Neuronal stem cell (in vitro differentiated cells): ENCODE results near the gene SH3D19.

ENCODE experiments used
- DNase-seq: peaks from one replicate; pipeline ENCODE4 v3.0.0-alpha.2; 2013; ENCODE audit warnings: low spot score
- H2AFZ ChIP-seq: one replicate; pipeline ENCODE4 v1.6.1; 2013; ENCODE audit warnings: mild to moderate bottlenecking, low read length, inconsistent platforms
- H2AK5ac ChIP-seq: 2 replicates; pipeline ENCODE4 v1.6.1; 2013; ENCODE audit warnings: low read depth, mild to moderate bottlenecking, inconsistent platforms, low read length, moderate library complexity, mixed read lengths
- H2BK120ac ChIP-seq: 2 replicates; pipeline ENCODE4 v1.6.1; 2013; ENCODE audit warnings: low read depth, mild to moderate bottlenecking, inconsistent platforms, low read length, moderate library complexity, mixed read lengths
- H2BK12ac ChIP-seq: one replicate; pipeline ENCODE4 v1.6.1; 2013; ENCODE audit warnings: low read length, inconsistent platforms
- H2BK15ac ChIP-seq: 2 replicates; pipeline ENCODE4 v1.6.1; 2013; ENCODE audit warnings: mild to moderate bottlenecking, low read length, inconsistent platforms, mixed read lengths
- H2BK5ac ChIP-seq: one replicate; pipeline ENCODE4 v1.6.1; 2013; ENCODE audit warnings: inconsistent platforms, mild to moderate bottlenecking, low read length, moderate library complexity
- H3K14ac ChIP-seq: one replicate; pipeline ENCODE4 v1.6.1; 2013; ENCODE audit warnings: low read length, inconsistent platforms
- H3K18ac ChIP-seq: 2 replicates; pipeline ENCODE4 v1.6.1; 2013; ENCODE audit warnings: low read length, inconsistent platforms
- H3K23ac ChIP-seq: 2 replicates; pipeline ENCODE4 v1.6.1; 2013; ENCODE audit warnings: low read depth, mild to moderate bottlenecking, mixed read lengths, low read length, inconsistent platforms; ENCODE audit not compliant: poor library complexity
- H3K27ac ChIP-seq: replicated peaks from 3 replicates; pipeline ENCODE4 v1.5.1; 2013; ENCODE audit warnings: low read length, inconsistent platforms
- H3K27me3 ChIP-seq, 3 experiments: 2 replicates each; pipeline ENCODE4 v1.6.1; 2013; ENCODE audit warnings: low read length in 3 of 3, mild to moderate bottlenecking in 2 of 3, inconsistent platforms in 1 of 3, low read depth in 1 of 3, mixed read lengths in 1 of 3, moderate library complexity in 1 of 3; ENCODE audit not compliant: control insufficient read depth in 3 of 3, insufficient read depth in 3 of 3
- H3K36me3 ChIP-seq, 2 donors: replicated peaks in 1 of 2; 2 replicates each; pipeline ENCODE4 v1.6.1; 2013; ENCODE audit warnings: low read length in 2 of 2; ENCODE audit not compliant: control insufficient read depth in 2 of 2, insufficient read depth in 2 of 2
- H3K4ac ChIP-seq: 2 replicates; pipeline ENCODE4 v1.6.1; 2013; ENCODE audit warnings: inconsistent platforms, mild to moderate bottlenecking, low read length, moderate library complexity
- H3K4me1 ChIP-seq, 2 donors: 1 replicate in 1 of 2; 2 replicates in 1 of 2; pipeline ENCODE4 v1.6.1; 2013; ENCODE audit warnings: low read length in 2 of 2, low read depth in 1 of 2; ENCODE audit not compliant: control insufficient read depth in 2 of 2, insufficient read depth in 1 of 2
- H3K4me2 ChIP-seq: one replicate; pipeline ENCODE4 v1.6.1; 2013; ENCODE audit warnings: mild to moderate bottlenecking, low read length, inconsistent platforms; ENCODE audit not compliant: insufficient read depth, poor library complexity, severe bottlenecking
- H3K4me3 ChIP-seq, 2 donors: 2 replicates each; pipeline ENCODE4 v1.5.1; 2013; ENCODE audit warnings: low read length in 2 of 2, mild to moderate bottlenecking in 2 of 2, inconsistent platforms in 1 of 2, moderate library complexity in 1 of 2
- H3K79me1 ChIP-seq: one replicate; pipeline ENCODE4 v1.6.1; 2013; ENCODE audit warnings: low read depth, mild to moderate bottlenecking, inconsistent platforms, low read length, moderate library complexity
- H3K9ac ChIP-seq: one replicate; pipeline ENCODE4 v1.6.1; 2013; ENCODE audit warnings: mild to moderate bottlenecking, low read depth, low read length, inconsistent platforms; ENCODE audit not compliant: poor library complexity
- H3K9me3 ChIP-seq, 2 donors: replicated peaks in 1 of 2; 2 replicates each; pipeline versions ENCODE3 to v1.6.1; 2013; ENCODE audit warnings: low read length in 2 of 2, mild to moderate bottlenecking in 2 of 2, inconsistent platforms in 1 of 2, low read depth in 1 of 2, mixed read lengths in 1 of 2, moderate library complexity in 1 of 2; ENCODE audit not compliant: control insufficient read depth in 2 of 2, insufficient read depth in 1 of 2
- H4K8ac ChIP-seq: one replicate; pipeline ENCODE4 v1.6.1; 2013; ENCODE audit warnings: low read depth, mild to moderate bottlenecking, inconsistent platforms, low read length, moderate library complexity
- H4K91ac ChIP-seq: one replicate; pipeline ENCODE4 v1.6.1; 2013; ENCODE audit warnings: low read length, low read depth, mild to moderate bottlenecking, inconsistent platforms; ENCODE audit not compliant: poor library complexity
- WGBS, 2 donors: extraction: QIAGEN DNeasy Blood & Tissue Kit; methylation state at CpG; one replicate each; pipeline ENCODE4 v1.1.7; 2013; ENCODE audit warnings: missing lambda C conversion rate in 2 of 2, mixed read lengths in 1 of 2; ENCODE audit not compliant: insufficient read length in 2 of 2, insufficient replicate concordance in 1 of 2; ENCODE audit errors: extremely low coverage in 2 of 2; 5-methylcytosine and 5-hydroxymethylcytosine counted together

Gene SH3D19

DNA sequence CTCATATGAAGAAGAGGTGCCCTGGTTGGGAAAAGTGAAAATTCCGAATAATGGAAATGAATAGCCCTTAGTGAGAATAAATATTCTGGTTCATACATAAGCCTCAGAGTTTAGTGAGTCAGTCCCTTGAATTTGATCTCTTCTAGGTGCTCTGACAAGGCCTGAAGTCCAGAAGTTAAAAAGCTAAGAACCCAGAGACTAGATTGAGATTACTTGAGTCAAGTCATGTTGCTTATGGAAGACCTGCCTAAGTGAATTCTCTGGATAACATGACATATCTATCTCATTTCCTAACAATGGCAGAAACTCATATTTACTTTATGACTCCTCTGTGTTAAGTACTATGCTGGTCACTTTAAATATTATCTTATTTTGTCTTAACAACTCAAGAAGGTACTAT is 58.9 kb downstream of the SH3D19 start:
- no peak for DNase-seq
- Histone ChIP-seq H3K36me3 (peaks cover 0 to 6% of the 10 kb centered on the region in 2 donors), H2BK12ac (no peak overlapping the region), H3K14ac (no peak overlapping the region), H3K4ac (no peak overlapping the region), H4K8ac (no peak overlapping the region), H3K27me3 (no peaks in the 10 kb centered on the region), H2BK15ac (no peak overlapping the region), H2AFZ (no peak overlapping the region), H3K27ac (no peak overlapping the region), H3K4me2 (no peak overlapping the region), H3K9ac (no peak overlapping the region), H3K18ac (no peak overlapping the region), H2AK5ac (no peak overlapping the region), H4K91ac (no peak overlapping the region), H3K23ac (no peak overlapping the region), H2BK120ac (no peak overlapping the region), H3K4me3 (no peak overlapping the region), H3K9me3 (no peaks in the 10 kb centered on the region), H2BK5ac (no peak overlapping the region), H3K79me1 (no peaks in the 10 kb centered on the region), H3K4me1 (no peaks in the 10 kb centered on the region)
- no CpG with 5 or more reads among the region's 1 CpG for WGBS, 2 donors

DNA sequence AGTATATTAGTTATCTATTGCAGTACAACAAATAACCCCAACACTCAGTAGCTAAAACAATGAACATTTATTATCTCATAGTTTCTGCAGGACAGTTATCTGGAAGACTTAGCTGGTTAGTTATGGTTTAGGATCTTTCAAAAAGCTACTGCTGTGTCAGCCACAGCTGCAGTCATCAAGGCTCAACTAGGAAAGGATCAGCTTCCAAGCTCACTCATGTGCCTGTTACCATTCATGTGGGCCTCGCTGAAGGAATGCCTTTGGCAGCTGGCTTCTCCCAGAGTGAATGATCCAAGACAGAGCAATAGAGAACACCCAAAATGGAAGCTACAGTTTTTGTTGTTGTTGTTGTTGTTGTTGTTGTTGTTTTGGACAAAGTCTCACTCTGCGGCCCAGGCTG is 62.0 kb downstream of the SH3D19 start:
- Histone ChIP-seq H3K14ac (no peak overlapping the region), H2BK120ac (no peak overlapping the region), H3K4me1 (no peaks in the 10 kb centered on the region), H2BK15ac (no peak overlapping the region), H3K79me1 (no peaks in the 10 kb centered on the region), H4K8ac (no peak overlapping the region), H3K23ac (no peak overlapping the region), H3K27me3 (no peaks in the 10 kb centered on the region), H2BK5ac (no peak overlapping the region), H3K9me3 (no peaks in the 10 kb centered on the region), H3K18ac (no peak overlapping the region), H3K4ac (no peak overlapping the region), H3K4me3 (no peak overlapping the region), H4K91ac (no peak overlapping the region), H2AK5ac (no peak overlapping the region), H3K9ac (no peak overlapping the region), H3K4me2 (no peak overlapping the region), H2AFZ (no peak overlapping the region), H2BK12ac (no peak overlapping the region), H3K36me3 (peaks cover 0 to 6% of the 10 kb centered on the region in 2 donors), H3K27ac (no peak overlapping the region)
- no peak for DNase-seq
- WGBS, 2 donors = no CpG with 5 or more reads among the region's 2 CpGs

DNA sequence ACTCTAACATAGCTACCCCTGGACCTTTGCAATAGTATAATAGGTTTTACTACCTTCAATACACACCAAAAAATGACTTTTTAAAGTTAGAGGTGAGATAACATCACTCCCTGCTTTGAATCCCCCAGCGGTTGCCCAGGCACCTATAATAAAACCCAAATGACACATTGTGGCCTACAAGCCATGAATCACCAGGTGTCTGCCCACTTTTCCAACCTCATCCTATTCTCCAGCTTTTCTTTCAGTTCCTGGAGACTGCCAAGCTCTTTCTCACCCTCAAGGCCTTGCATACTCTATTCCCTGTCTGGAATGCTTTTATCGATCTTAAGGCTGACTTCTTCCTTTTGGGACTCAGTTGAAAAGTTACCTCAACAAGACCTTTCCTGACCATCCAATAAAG is 64.9 kb downstream of the SH3D19 start:
- H4K8ac ChIP-seq = no peak overlapping the region
- no peak overlapping the region for H3K18ac ChIP-seq
- no peak overlapping the region for H2AFZ ChIP-seq
- H3K4me1 ChIP-seq = no peaks in the 10 kb centered on the region
- peaks cover 0 to 7% of the 10 kb centered on the region in 2 donors for H3K9me3 ChIP-seq
- H2BK12ac ChIP-seq = no peak overlapping the region
- H2AK5ac ChIP-seq = no peak overlapping the region
- H3K14ac ChIP-seq = no peak overlapping the region
- H2BK120ac ChIP-seq = no peak overlapping the region
- H2BK5ac ChIP-seq = no peak overlapping the region
- peaks cover 0 to 14% of the 10 kb centered on the region in 2 donors for H3K36me3 ChIP-seq
- H3K79me1 ChIP-seq = no peaks in the 10 kb centered on the region
- H3K23ac ChIP-seq = no peak overlapping the region
- H3K4me2 ChIP-seq = no peak overlapping the region
- no peak overlapping the region for H3K27ac ChIP-seq
- H3K9ac ChIP-seq = no peak overlapping the region
- H4K91ac ChIP-seq = no peak overlapping the region
- H3K27me3 ChIP-seq = no peaks in the 10 kb centered on the region
- WGBS, 2 donors = no CpG with 5 or more reads among the region's 2 CpGs
- no peak overlapping the region for H3K4me3 ChIP-seq
- no peak for DNase-seq
- H3K4ac ChIP-seq = no peak overlapping the region
- no peak overlapping the region for H2BK15ac ChIP-seq

DNA sequence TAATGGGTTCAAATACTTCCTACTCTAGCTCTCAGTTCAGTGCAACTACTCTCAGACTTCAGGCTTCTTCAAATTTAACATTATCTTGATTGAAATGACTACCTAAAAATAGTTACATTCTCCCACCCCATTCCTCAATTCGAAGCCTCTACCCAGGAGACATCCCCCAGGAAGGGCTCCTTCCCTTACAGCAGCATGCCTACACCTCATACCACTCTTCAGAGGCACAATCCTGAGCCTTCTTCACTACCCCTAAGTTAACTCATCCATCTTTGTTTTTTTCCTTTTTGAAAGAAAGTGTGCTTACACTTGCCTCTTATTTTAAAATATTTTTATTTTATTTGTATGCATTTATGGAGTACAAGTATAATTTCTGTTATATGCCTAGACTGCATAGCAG is 65.7 kb downstream of the SH3D19 start:
- no CpG with 5 or more reads among the region's 1 CpG for WGBS, 2 donors

More for the DNA sequence above, 65.7 kb downstream of the SH3D19 start:
- Histone ChIP-seq H3K14ac (no peak overlapping the region), H3K27me3 (no peaks in the 10 kb centered on the region), H3K4ac (no peak overlapping the region), H2AK5ac (no peak overlapping the region), H2BK15ac (no peak overlapping the region), H2BK5ac (no peak overlapping the region), H4K91ac (no peak overlapping the region), H3K23ac (no peak overlapping the region), H3K9me3 (peaks cover 0 to 7% of the 10 kb centered on the region in 2 donors), H3K79me1 (no peaks in the 10 kb centered on the region), H2BK12ac (no peak overlapping the region), H3K4me2 (no peak overlapping the region), H2BK120ac (no peak overlapping the region), H4K8ac (no peak overlapping the region), H3K18ac (no peak overlapping the region), H3K4me3 (no peak overlapping the region), H2AFZ (no peak overlapping the region), H3K9ac (no peak overlapping the region), H3K36me3 (peaks cover 0 to 14% of the 10 kb centered on the region in 2 donors), H3K27ac (no peak overlapping the region), H3K4me1 (no peaks in the 10 kb centered on the region)
- no peak for DNase-seq
